Left lung (tissue), 10 donors: ENCODE data around the gene FRY. TPM values are rescaled to one million over a fixed set of nuclear protein-coding genes. Genes with fewer than 3 reads are reported as not detected.

ENCODE experiments used
- ATAC-seq: fragments of 200-7000 bp; cut with Tn5 transposase; one replicate; pipeline ENCODE4 v1.9.1; 2020; ENCODE audit warnings: moderate library complexity
- DNase-seq, 4 donors: peaks; one replicate each; pipeline ENCODE4 v3.0.0-alpha.2; 2013 to 2020
- H3K27ac ChIP-seq, 2 donors: fragments of 200-600 bp; sonication (generic) in 1 of 2; one replicate each; pipeline versions ENCODE4 v1.5.0 to v1.8.0; 2020 to 2021
- H3K27me3 ChIP-seq, 2 donors: fragments of 200-600 bp; sonication (generic) in 1 of 2; one replicate each; pipeline versions ENCODE4 v1.5.0 to v1.8.0; 2020 to 2021
- H3K36me3 ChIP-seq, 2 donors: fragments of 200-600 bp; sonication (generic) in 1 of 2; one replicate each; pipeline versions ENCODE4 v1.5.0 to v1.8.0; 2020 to 2021
- H3K4me1 ChIP-seq, 2 donors: fragments of 200-600 bp; one replicate each; pipeline ENCODE4 v1.8.0; 2021
- H3K4me3 ChIP-seq, 2 donors: fragments of 200-600 bp; sonication (generic) in 1 of 2; one replicate each; pipeline versions ENCODE4 v1.5.0 to v1.8.0; 2020 to 2021; ENCODE audit warnings: mild to moderate bottlenecking in 1 of 2
- H3K9me3 ChIP-seq, 2 donors: fragments of 200-600 bp; sonication (generic) in 1 of 2; one replicate each; pipeline versions ENCODE4 v1.5.0 to v1.8.0; 2020 to 2021
- intact Hi-C, 2 donors: fragments of 100-400 bp; cut with DNase I; formaldehyde crosslinking; loops; one replicate each; pipeline versions ENCODE4 v1.11.2 to v1.14.2; 2022
- polyA plus RNA-seq, 6 donors: library from polyadenylated mRNA; unstranded; fragments of 120-200 nt; gene quantifications; one replicate each; pipeline ENCODE4 v1.2.1, GENCODE V29; 2013; ENCODE audit not compliant: insufficient read length in 6 of 6
- total RNA-seq, 2 donors: library from RNA; stranded (reverse); fragmentation: NEBNext Ultra II Directional; extraction: Animal tissue kit (Norgen Biotek cat#: 25700); gene quantifications; one replicate each; pipeline ENCODE4 v1.2.1, GENCODE V29; 2021
- TF ChIP-seq, protein P1 (sequence below), 2 donors: fragments of 200-600 bp; sonication (generic) in 1 of 2; IDR thresholded peaks; one replicate each; pipeline versions ENCODE4 v1.5.0 to v1.8.0; 2021; ENCODE audit warnings: antibody characterized with exemption in 2 of 2
- donor health status: DM: no; HTN: yes; CAD: no.
- donor health status: DM: no; HTN: no; CAD: no.

FRY gene
- total and polyA plus RNA-seq, 8 donors: 41.6 to 53.4 (median 49.2) TPM

DNA sequence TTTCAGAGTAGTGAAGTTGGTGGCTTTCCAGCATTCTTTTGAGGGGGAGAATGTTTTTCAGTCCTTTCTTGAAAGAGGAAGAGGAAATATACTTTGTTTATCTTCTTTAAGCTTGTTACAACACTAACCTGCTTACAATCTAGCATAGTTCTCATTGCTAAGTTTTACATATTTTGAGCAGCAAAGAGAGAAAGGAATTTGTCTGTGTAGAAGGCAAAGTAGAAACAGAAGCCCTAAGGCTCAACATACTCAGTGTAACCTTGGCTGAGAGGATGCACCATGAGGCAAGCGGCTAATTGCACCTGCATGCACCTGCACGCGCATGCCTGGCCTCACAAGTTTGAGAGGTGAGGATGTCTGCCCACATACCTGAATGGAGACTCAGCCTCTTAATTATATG is 2.2 kb downstream of the FRY start:
- Histone ChIP-seq H3K27me3 (no peaks in the 10 kb centered on the region), H3K36me3 (no peaks in the 10 kb centered on the region), H3K4me3 (no peak overlapping the region), H3K27ac (peak overlapping the region in 1 of 2 donors; percentile 48), H3K9me3 (no peaks in the 10 kb centered on the region), H3K4me1 (peaks cover 0 to 51% of the 10 kb centered on the region in 2 donors)
- TF ChIP-seq, protein P1, sequence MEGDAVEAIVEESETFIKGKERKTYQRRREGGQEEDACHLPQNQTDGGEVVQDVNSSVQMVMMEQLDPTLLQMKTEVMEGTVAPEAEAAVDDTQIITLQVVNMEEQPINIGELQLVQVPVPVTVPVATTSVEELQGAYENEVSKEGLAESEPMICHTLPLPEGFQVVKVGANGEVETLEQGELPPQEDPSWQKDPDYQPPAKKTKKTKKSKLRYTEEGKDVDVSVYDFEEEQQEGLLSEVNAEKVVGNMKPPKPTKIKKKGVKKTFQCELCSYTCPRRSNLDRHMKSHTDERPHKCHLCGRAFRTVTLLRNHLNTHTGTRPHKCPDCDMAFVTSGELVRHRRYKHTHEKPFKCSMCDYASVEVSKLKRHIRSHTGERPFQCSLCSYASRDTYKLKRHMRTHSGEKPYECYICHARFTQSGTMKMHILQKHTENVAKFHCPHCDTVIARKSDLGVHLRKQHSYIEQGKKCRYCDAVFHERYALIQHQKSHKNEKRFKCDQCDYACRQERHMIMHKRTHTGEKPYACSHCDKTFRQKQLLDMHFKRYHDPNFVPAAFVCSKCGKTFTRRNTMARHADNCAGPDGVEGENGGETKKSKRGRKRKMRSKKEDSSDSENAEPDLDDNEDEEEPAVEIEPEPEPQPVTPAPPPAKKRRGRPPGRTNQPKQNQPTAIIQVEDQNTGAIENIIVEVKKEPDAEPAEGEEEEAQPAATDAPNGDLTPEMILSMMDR (IDR thresholded peaks at IDR 0.05): no peak
- no peak for ATAC-seq
- intact Hi-C loops: no loop called here
- no peak for DNase-seq

DNA sequence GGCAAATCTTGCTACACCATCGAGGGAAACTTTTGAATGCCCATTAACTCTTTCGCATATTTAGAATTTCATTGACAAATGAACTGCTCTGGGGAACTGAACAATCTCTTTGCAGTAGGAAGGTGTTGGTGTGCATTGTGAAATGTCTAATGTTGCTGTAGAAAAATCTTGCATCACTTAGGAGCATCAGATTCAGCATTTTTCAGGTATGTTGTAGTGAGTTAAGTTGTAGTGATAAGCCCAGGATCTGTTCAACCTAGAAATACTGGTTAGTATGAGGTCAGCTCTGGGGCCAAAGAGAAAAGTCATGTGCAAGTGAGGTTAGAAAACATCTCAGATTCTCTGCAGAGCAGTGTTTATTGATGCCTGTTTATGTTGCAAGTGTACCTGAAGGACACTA is 4.1 kb downstream of the FRY start:
- no peaks in the 10 kb centered on the region for H3K36me3 ChIP-seq
- H3K4me1 ChIP-seq: peaks cover 0 to 46% of the 10 kb centered on the region in 2 donors
- H3K4me3 ChIP-seq: no peak overlapping the region
- H3K9me3 ChIP-seq: no peaks in the 10 kb centered on the region
- TF ChIP-seq, protein P1 (IDR thresholded peaks at IDR 0.05): no peak
- H3K27ac ChIP-seq: peak overlapping the region in 1 of 2 donors; percentile 24
- ATAC-seq: no peak
- intact Hi-C loops: no loop called here
- DNase-seq: no peak
- no peaks in the 10 kb centered on the region for H3K27me3 ChIP-seq

DNA sequence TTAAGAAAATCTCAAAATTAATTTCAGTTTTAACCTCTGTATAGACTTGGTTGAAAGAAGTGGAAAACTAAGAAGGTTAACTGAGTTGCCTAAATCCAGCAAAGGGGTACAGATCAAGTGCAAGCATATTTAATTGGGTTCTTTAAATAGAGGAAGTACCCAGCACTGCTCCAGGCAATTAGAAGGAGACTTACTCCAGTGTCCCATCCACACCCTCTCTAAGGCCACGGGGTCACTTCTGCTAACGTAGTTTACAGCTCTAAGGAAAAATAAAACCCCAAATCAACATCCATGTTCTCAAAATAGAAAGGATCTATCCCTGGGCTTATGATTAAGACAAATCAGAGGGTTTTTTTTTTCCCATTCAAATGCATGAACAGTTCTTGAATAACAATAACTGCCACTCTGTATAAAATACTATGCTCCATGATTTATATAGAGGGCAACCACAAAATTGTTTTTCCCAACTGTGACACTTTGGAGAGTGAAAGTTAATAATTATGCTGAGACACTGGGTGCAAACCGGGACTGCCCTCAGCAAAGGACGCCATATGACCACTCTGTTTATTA is 4.6 kb downstream of the FRY start:
- ATAC-seq: peak; percentile 51
- Histone ChIP-seq H3K9me3 (no peaks in the 10 kb centered on the region), H3K27me3 (no peaks in the 10 kb centered on the region), H3K36me3 (no peaks in the 10 kb centered on the region), H3K27ac (peak overlapping the region in 1 of 2 donors; percentile 24), H3K4me1 (peaks cover 0 to 42% of the 10 kb centered on the region in 2 donors), H3K4me3 (no peak overlapping the region)
- peak in 1 of 4 donors; percentile 35 for DNase-seq
- TF ChIP-seq, protein P1 (IDR thresholded peaks at IDR 0.05): no peak
- intact Hi-C loops: no loop called here

DNA sequence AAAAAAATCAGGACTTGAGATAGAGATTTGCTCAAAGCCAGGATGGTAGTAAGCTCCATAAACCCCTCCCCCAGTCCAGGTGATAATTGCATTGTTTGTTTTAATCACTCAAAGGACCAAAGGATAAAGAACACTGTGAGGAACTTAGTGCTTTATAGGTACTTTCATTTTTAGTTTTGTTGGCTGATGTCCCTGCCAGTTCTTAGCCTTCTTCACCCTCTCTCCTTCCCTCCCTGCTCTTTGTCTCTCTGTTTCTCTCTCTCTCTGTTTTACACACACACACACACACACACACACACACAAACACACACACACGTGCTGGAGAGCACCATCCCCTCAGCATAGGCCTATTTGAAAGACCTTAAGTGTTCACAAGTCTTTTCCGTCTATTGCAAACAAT is 5.2 kb downstream of the FRY start:
- no peak overlapping the region for H3K27ac ChIP-seq
- peak; percentile 43 for ATAC-seq
- no peaks in the 10 kb centered on the region for H3K9me3 ChIP-seq
- no peaks in the 10 kb centered on the region for H3K27me3 ChIP-seq
- no peak overlapping the region for H3K4me3 ChIP-seq
- intact Hi-C loops: no loop called here
- H3K4me1 ChIP-seq: peaks cover 0 to 40% of the 10 kb centered on the region in 2 donors
- DNase-seq: no peak
- no peaks in the 10 kb centered on the region for H3K36me3 ChIP-seq
- TF ChIP-seq, protein P1 (IDR thresholded peaks at IDR 0.05): no peak

DNA sequence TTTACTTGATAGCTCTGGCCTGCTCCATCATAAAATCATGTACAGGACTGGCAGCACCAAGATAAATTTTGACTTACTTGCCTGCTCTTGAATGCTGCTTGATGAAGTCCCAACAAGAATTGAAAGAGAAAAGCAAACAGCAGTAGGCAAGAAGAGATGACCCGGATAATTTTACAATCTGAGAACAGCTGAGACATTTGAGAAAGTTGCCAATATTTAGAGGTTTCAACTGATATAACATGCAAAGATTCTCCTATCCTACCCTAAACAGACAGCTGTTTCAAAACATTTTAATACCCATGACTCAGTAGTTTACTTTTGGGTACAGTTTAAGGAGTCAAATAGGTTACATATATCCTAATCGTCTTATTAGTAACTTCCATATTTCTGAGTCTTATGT is 5.9 kb downstream of the FRY start:
- H3K9me3 ChIP-seq: no peaks in the 10 kb centered on the region
- DNase-seq (no peak), ATAC-seq (no peak)
- no peak overlapping the region for H3K27ac ChIP-seq
- no peaks in the 10 kb centered on the region for H3K27me3 ChIP-seq
- peaks cover 0 to 34% of the 10 kb centered on the region in 2 donors for H3K4me1 ChIP-seq
- no peaks in the 10 kb centered on the region for H3K36me3 ChIP-seq
- H3K4me3 ChIP-seq: no peak overlapping the region
- intact Hi-C loops: no loop called here
- TF ChIP-seq, protein P1 (IDR thresholded peaks at IDR 0.05): no peak
